SK-N-MC (cell line): ENCODE measurements around the gene TMEM132C.

Source experiments
- EZH2 ChIP-seq: fragments of 200-600 bp; sonication (generic); IDR thresholded peaks from one replicate; pipeline ENCODE4 v1.6.1; 2017; ENCODE audit warnings: antibody characterized with exemption
- POLR2AphosphoS5 ChIP-seq: IDR thresholded peaks from 2 replicates; pipeline ENCODE4 v1.6.1; 2012; ENCODE audit warnings: mild to moderate bottlenecking, low read depth, low read length, borderline replicate concordance

- no peak for TF ChIP-seq POLR2AphosphoS5
- no peak for TF ChIP-seq EZH2
Observed at GRCh38 chr12:128423205-128423604, 156.2 kb downstream of the TMEM132C start.
